Lower leg skin (tissue), 4 donors: ENCODE results near the gene TAX1BP3. TPM values are rescaled to one million over a fixed set of nuclear protein-coding genes. Genes with fewer than 3 reads are reported as not detected.
A peak's percentile ranks its signal among the peaks of the same experiment; 100 is the strongest.

Source experiments
- DNase-seq, 2 donors: peaks; one replicate each; pipeline ENCODE4 v3.0.0-alpha.2; 2019; ENCODE audit warnings: low spot score in 2 of 2
- H3K4me3 ChIP-seq: fragments of 200-600 bp; sonication (generic); 2 replicates; pipeline ENCODE4 v1.5.1; 2017; ENCODE audit warnings: mild to moderate bottlenecking, low read depth; ENCODE audit not compliant: poor library complexity, severe bottlenecking
- POLR2A ChIP-seq, 2 donors: fragments of 450-650 bp; IDR thresholded peaks; one replicate each; pipeline ENCODE4 v1.6.1; 2016 to 2017; ENCODE audit warnings: antibody characterized with exemption in 2 of 2, mild to moderate bottlenecking in 1 of 2, moderate library complexity in 1 of 2
- WGBS, 2 donors: methylation state at CpG; one replicate each; pipeline ENCODE4 v1.1.5; 2018; 5-methylcytosine and 5-hydroxymethylcytosine counted together
- intact Hi-C: fragments of 100-400 bp; cut with DNase I; formaldehyde crosslinking; loops from one replicate; pipeline ENCODE4 v1.15.0; 2023; ENCODE audit warnings: low total_unique reads
- total RNA-seq, 4 donors: library from RNA; depleted of rRNA; stranded (reverse); fragments of >200 nt; gene quantifications; one replicate each; pipeline ENCODE4 v1.1.0, GENCODE V29; 2016
- TF ChIP-seq, protein P1 (sequence below), 3 donors: fragments of 450-650 bp; IDR thresholded peaks; one replicate each; pipeline ENCODE4 v1.5.1; 2016; ENCODE audit warnings: antibody characterized with exemption in 3 of 3, mild to moderate bottlenecking in 3 of 3, moderate library complexity in 2 of 3

TAX1BP3 gene
- total RNA-seq, 4 donors from 2014 or later, result 90.5 to 181 (median 153) TPM

DNA sequence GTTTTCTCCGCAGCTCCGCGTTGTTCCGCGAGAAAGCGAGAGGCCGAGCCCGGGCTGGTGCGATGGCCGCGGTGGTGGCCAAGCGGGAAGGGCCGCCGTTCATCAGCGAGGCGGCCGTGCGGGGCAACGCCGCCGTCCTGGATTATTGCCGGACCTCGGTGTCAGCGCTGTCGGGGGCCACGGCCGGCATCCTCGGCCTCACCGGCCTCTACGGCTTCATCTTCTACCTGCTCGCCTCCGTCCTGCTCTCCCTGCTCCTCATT lies 638 bp upstream of the TAX1BP3 start:
- WGBS, 2 donors, result 1% methylated on average over 18 to 21 of the region's 32 CpGs
- H3K4me3 ChIP-seq, result peak overlapping the region; percentile 61
- no peak for DNase-seq
- TF ChIP-seq, protein P1, sequence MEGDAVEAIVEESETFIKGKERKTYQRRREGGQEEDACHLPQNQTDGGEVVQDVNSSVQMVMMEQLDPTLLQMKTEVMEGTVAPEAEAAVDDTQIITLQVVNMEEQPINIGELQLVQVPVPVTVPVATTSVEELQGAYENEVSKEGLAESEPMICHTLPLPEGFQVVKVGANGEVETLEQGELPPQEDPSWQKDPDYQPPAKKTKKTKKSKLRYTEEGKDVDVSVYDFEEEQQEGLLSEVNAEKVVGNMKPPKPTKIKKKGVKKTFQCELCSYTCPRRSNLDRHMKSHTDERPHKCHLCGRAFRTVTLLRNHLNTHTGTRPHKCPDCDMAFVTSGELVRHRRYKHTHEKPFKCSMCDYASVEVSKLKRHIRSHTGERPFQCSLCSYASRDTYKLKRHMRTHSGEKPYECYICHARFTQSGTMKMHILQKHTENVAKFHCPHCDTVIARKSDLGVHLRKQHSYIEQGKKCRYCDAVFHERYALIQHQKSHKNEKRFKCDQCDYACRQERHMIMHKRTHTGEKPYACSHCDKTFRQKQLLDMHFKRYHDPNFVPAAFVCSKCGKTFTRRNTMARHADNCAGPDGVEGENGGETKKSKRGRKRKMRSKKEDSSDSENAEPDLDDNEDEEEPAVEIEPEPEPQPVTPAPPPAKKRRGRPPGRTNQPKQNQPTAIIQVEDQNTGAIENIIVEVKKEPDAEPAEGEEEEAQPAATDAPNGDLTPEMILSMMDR (IDR thresholded peaks at IDR 0.05), result no peak
- TF ChIP-seq POLR2A (IDR thresholded peaks at IDR 0.05), result no peak
- intact Hi-C loops, result no loop called here

DNA sequence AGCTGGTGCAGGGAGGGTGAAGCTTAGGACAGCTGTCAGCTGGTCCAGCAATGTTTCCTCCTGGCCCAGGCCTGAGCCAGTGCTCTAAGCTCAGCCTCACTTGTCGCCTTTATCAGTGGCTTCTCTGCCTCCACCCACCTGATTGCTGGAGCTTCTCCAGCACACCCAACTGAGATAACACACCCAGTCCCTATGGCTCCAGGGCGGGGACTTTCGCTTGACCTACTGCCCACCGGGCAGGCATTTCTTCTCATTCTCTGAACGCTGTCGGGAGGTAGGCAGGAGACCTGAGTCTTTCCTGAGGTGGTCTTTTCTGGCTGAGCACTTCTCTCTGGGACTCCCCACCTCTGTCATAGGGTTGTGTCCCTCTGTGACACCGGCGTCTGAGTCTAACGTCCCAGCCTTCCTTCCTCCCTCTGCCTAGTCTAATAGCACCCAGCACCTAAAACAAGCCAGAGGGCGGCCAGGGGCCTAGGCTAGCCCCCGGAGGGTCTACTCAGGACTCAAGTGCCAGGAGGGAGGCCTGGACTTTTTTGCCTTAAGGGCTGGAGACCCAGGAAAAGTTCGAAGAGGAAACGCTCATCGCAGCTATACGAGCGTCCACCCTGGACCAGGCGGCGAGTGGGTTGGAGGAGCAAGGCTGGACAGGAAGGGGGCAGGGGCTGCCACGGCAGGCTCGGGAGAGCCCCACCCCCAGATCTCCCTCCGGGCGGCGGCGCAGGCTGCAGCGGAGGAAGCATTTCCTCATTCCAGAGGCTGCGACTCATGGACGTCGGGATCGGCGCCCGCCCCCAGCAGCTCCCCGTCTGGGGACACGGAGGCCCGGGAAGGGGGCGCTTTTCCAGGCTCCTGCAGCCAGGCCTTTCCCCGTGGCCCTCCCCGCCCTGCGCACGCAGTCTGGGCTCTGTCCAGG lies 756 bp downstream of the TAX1BP3 start:
- peak overlapping the region; percentile 79 for H3K4me3 ChIP-seq
- peak; percentile 74 to 97 for DNase-seq
- intact Hi-C loops, result no loop called here
- no peak for TF ChIP-seq POLR2A (IDR thresholded peaks at IDR 0.05)
- TF ChIP-seq, protein P1 (IDR thresholded peaks at IDR 0.05), result no peak
- WGBS, 2 donors, result 4% methylated on average over 30 to 31 of the region's 39 CpGs

DNA sequence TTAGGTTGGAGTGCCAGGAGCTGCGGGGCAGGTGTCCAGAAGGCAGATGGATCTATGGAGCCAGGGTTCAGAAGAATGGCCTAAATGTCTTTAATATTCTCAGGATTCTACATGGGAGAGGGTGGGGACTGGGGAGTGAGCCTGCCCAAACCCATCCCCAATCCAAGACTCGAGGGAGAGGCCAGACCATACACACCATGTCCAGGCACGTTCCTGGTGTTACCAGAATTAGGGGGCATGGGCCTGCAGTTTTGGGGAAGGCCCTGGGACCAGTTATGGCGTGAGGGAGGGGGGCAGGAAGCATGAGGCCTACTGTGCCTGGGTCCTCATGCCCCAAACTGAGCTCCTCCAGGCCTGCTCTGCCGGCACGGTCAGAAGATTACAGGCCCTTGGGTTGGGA lies 1.9 kb downstream of the TAX1BP3 start:
- no peak for DNase-seq
- intact Hi-C loops, result no loop called here
- no peak for TF ChIP-seq POLR2A (IDR thresholded peaks at IDR 0.05)
- TF ChIP-seq, protein P1 (IDR thresholded peaks at IDR 0.05), result no peak
- no peak overlapping the region for H3K4me3 ChIP-seq
- 42 to 51% methylated on average over 6 of the region's 6 CpGs for WGBS, 2 donors

DNA sequence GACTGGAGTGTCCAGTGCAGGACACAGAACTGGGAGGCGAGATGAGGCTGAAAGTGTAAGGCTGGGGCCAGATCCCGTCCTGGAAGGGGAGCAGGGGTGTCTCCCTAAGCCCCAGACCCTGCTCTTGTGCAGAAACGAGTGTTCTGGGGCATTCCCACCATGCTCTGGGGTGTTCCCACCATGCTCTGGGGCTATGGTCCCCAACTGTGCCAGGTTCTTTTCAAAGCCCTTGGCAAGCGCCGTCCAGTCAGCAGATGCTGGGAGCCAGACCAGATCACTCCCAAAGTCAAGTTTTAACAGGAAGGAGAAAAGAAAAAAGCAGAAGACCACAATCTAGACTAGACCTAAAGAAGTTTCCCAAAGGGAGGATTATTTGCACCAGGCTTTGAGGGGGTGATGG lies 2.5 kb downstream of the TAX1BP3 start:
- no peak overlapping the region for H3K4me3 ChIP-seq
- DNase-seq, result no peak
- 35 to 37% methylated on average over 5 of the region's 5 CpGs for WGBS, 2 donors
- TF ChIP-seq, protein P1 (IDR thresholded peaks at IDR 0.05), result no peak
- TF ChIP-seq POLR2A (IDR thresholded peaks at IDR 0.05), result no peak
- intact Hi-C loops, result no loop called here

DNA sequence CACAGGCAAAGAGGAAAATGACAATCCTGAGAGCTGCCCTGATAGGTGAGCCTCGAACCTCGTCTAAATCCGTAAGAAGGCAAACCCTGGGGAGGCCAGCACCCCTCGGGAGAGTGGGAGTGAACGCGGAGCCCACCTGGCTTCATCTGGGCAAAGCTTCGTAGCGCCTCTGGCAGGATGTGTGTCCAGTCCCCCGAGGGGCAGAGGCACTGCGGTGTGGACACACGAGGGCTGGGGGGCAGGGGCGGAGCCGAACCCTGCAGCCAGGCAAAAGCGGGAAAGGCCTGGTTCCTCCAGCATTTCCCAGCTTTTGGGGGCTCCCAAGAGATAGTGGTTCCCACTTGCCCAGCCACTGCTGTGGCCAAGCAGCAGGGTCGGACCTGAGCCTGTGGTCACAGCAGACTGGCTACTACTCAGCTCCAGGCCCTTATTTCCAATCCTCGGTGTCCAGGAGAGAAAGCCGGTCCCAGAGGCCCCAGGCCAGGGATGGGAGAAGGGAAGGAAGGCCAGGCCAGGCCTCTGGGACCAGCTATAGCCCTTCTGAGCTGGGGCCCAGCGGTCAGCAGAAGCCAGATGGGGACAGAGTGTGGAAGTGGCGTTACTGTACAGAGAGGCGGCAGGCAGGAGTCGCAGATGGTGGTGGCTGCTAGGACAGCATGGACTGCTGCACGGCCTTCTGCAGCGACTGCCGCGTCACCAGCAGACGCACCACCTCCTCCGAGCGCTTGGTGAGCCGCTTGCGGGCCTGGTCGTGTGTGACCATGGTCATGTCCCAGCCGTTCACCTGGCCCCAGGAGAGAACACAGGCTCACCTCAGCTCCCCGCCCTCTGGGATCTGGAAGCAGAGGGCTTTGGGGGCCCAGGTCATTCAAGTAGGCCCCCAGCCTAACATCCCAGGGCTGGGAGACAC lies 5.0 kb downstream of the TAX1BP3 start:
- 86 to 90% methylated on average over 33 of the region's 33 CpGs for WGBS, 2 donors

More for the DNA sequence above, 5.0 kb downstream of the TAX1BP3 start:
- intact Hi-C loops, result no loop called here
- H3K4me3 ChIP-seq, result no peak overlapping the region
- DNase-seq, result no peak
- TF ChIP-seq, protein P1 (IDR thresholded peaks at IDR 0.05), result no peak
- TF ChIP-seq POLR2A (IDR thresholded peaks at IDR 0.05), result no peak
